Hematopoietic multipotent progenitor cell treated with erythropoietin and hydrocortisone succinate and interleukin-3 and kit ligand, for 17 days (in vitro differentiated cells): ENCODE measurements around the gene MAD1L1.
"Not testable (repeated sequence)": the region's sequence is repeated elsewhere in the genome, so short reads cannot be mapped to it uniquely, and the experiment has no call there.

Source experiments
- DNase-seq: peaks from one replicate; pipeline ENCODE4 v3.0.0-alpha.2; 2015; ENCODE audit warnings: low spot score

The MAD1L1 gene

GRCh38 chr7:2173189-2173827 lies 59.4 kb downstream of the MAD1L1 start:
- DNase-seq: no peak

DNA sequence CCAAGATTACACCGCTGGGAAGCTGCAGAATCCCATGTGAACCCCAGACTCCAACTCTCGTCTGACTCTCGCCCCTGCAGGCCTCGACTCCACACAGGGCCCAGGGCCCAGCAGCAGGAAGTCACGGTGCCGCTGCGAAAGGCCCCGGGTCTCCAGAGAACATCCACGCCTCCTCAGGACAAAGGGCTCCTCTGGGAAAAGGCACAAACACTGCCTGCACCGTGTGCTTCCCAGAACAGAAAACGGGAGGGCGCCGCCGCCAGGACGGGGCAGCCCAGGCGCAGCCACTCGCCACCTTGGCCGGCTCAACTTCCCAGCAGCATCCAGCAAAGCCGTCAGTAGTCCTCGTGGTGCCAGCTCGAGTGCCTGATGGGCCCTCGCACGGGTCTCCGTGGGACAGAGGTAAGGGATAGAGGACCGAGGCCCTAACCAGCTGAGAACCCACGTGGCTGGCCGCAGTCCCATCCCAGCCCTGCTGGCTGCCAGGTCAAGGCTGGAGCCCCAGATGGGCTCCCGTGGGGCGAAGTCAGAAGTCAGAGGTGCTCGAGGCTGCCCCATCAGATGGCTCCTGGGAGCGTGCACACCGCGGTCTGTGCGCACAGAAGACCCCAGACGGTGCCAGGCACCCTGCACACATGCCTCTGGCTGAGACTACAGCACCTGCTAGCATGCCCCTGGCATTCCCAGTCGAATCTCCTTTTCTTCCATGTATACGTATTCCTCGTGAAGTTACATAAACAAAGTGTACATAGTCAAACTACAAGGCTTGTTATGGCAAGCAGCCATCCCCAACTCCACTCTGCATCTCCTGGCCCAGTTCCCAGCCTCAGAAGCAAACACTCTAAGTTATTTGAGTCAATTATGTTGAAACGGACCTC lies 60.2 kb downstream of the MAD1L1 start:
- no peak for DNase-seq

GRCh38 chr7:2171855-2172254 lies 60.9 kb downstream of the MAD1L1 start:
- DNase-seq: no peak

- DNase-seq: no peak
These were observed 61.9 kb downstream of the MAD1L1 start for GRCh38 chr7:2170576-2171521.

GRCh38 chr7:2169923-2170575 lies 62.7 kb downstream of the MAD1L1 start:
- DNase-seq: no peak

DNA sequence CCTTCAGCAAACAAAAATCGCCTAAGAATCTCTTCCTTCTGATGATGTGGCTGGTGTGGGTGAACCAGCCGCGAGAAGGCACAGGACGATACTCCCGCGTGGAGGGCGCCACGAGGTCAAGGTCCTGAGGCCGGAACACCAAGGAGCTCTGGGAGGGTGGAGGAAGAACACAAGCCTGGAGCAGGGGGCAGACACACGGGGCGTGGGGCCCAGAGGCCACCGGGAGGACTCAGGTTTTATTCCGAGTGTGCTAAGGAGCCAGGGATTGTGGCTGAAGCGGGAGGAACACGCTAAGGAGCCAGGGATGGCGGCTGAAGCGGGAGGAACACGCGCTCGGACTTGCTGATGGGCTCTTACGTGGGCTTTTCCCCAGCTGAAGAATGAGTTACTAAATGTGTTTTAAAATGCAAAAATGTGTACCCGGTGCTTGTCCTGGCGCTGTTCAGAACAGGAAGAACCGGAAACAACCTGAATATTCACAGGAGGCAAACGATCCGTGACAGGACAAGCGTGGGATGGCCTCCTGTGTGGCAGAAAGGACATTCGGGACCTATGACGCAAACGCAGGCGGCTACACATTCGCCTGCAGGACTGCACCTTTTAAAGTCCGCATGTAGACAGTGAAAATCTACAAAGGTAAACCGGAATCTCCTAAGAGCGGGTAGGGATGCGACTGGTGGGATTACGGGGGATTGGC lies 64.0 kb downstream of the MAD1L1 start:
- no peak for DNase-seq

- no peak for DNase-seq
These were observed 66.0 kb downstream of the MAD1L1 start for GRCh38 chr7:2166625-2167280.

DNA sequence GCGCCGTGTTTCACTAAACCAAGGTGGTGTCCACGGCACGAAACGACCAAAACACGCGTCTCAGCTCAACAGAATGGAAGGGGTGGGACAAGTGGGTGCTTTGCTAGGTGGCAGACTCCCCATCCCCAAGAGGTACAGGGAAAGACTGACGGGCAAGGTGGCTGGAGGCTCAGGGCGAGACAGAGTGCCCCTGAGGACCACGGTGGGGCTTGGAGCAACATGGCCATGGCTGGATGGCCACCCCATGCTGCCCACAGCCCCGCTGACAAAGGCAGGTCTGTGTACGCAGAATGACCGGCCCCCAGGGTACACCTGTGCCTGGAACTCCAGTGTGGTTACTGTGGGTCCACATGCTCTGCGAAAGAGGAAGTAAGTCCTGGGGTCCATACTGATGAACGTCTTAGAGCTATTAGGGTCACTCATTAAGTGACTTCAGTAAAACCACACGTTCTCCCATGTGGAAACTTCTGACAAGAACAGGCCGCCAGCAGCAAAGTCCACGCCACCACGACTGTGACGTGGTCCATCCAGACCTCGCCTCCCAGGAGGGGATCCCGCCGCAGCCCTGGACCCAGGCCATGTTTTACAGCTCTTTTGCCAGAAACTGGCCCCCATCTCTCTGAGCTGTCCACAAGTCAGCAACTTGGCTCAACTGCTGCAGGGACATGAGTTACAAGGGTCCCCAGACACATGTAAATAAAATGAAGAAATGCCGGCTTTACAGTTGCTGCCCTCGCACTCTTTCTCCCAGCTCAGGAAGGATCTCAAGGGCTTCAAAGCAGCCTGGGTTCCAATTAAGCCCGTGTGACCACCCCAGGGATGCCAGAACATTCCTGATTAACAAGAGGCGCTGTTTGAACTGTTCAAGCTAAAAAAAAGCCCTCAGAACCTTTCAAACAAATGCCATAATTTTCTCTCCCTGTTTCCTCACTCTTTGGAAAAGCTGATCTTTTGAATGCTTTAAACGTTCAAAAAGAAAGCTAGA lies 66.8 kb downstream of the MAD1L1 start:
- DNase-seq: no peak

DNA sequence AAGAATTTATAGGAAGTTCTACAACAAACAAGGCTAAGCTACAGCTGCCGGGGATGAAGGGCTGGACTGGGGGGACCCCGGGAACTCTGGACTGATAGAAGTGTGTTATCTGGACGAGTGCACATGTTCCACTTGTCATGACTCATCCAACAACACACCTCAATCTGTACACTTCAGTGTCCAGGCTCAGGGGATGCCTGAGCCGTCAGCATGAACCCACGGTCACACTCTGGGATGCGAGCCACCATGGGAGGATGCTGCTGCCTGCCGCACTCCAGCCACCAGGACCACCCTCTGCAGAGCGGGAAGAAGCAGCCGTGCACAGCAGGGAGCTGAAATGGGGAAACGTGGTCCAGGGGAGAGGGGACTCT lies 67.5 kb downstream of the MAD1L1 start:
- peak; percentile 21 for DNase-seq

DNA sequence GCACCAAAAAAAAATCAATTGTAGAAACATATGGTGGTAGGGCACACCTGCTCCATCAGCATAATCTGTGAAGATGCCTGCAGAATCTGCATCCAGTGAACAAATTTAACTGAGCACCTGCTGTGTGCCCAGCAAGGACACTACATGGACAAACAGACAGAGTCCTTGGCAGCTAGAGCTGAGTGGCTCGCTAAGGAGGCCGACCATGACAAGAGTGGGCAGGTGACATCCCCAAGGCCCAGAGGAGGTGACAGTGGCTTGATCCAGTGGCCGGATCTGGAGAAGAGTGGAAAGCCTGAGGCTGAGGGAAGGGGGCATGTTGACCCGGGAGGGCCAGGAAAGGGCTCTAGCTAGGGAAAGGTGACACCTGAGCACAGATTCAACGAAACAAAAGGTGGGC lies 68.1 kb downstream of the MAD1L1 start:
- no peak for DNase-seq

DNA sequence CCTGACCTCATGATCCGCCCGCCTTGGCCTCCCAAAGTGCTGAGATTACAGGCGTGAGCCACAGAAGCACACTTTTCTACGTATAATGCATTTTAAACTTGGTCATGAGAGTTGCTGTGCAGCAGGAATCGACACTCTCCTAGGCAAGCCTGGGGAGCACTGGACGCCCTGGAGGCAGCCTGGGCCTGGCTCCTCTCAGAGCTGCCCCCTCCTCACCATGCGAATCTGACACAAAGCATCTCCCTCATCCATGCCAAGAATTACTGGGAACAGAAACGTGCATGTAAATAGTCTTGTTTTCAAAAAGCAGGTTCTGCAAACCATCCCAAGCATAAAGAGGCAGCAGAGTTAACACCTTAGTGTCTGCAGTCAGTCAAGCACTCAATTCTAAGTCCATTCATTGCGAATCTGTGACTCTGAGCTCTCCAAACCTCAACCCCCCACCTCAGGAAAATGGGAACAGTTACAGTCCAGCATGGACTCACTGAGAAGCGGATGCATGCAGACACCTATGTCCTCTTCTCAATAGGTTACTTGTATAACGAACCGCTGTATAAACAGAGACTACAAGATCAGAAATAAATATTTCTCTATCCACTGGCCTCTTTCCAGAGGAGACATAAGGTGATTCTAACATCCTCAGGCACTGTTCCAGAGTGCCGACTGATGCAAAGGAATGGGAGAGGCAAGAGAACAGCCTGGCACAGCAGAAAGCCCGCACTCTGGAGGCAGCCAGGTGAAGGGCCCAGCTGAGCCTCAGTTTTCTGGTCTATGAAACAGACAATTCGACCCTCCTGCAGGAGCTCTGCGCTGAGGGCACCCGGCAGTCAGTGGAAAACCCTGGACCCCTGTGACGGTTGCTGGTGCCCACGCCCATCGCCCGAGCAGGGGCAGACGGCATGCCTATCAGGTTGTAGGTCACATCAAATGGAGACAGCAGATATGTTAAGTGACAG lies 68.9 kb downstream of the MAD1L1 start:
- DNase-seq: no peak

- DNase-seq: no peak
These were observed 69.8 kb downstream of the MAD1L1 start for GRCh38 chr7:2162959-2163358.

GRCh38 chr7:2162004-2162902 lies 70.5 kb downstream of the MAD1L1 start:
- DNase-seq: not testable (repeated sequence)

GRCh38 chr7:2159176-2159520 lies 73.6 kb downstream of the MAD1L1 start:
- DNase-seq: no peak

GRCh38 chr7:2158331-2159175 lies 74.2 kb downstream of the MAD1L1 start:
- DNase-seq: no peak

DNA sequence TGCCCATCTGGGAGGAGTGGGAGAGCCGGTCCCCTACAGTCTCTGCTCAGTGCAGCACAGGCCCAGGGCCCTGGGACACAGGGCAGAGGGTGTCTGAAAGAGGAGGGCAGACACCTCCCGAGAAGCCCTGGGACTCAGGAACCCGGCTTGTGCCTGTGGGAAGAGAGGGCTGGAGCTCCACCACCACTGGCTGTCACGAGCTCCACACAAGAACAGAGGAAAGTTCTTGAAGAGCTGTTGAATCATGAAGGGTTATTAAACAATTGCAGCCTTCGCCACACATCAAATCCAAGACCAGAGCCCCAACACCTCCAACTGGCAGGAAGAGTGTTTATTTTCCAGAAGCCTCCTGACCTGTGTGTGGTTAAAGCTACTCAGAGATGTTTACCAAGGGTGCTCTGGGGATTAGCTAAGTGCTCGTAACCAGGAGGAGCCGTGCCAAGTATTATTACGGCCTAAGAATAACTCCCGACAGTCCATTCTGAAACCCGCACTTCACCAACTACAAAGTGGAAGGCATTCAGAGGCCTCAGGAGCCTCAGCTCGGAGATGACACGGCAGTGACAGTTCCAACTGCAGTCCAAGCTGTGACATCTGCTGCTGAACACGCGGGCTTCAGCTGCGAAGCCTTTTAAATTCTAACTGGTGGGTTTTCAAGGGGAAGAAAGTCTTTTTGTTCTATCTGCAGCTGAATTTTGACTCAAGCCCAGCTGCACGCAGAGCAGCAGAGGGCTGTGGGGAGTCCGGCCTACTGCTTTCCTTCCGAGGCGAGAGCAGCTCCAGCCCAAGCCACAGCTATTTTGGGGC lies 75.1 kb downstream of the MAD1L1 start:
- DNase-seq: no peak
